ENCODE data around the gene CHRNB1.

The CHRNB1 gene
- 2.2 to 12.1 (median 4.4) reads per million in 18 experiments for total RNA-seq

DNA sequence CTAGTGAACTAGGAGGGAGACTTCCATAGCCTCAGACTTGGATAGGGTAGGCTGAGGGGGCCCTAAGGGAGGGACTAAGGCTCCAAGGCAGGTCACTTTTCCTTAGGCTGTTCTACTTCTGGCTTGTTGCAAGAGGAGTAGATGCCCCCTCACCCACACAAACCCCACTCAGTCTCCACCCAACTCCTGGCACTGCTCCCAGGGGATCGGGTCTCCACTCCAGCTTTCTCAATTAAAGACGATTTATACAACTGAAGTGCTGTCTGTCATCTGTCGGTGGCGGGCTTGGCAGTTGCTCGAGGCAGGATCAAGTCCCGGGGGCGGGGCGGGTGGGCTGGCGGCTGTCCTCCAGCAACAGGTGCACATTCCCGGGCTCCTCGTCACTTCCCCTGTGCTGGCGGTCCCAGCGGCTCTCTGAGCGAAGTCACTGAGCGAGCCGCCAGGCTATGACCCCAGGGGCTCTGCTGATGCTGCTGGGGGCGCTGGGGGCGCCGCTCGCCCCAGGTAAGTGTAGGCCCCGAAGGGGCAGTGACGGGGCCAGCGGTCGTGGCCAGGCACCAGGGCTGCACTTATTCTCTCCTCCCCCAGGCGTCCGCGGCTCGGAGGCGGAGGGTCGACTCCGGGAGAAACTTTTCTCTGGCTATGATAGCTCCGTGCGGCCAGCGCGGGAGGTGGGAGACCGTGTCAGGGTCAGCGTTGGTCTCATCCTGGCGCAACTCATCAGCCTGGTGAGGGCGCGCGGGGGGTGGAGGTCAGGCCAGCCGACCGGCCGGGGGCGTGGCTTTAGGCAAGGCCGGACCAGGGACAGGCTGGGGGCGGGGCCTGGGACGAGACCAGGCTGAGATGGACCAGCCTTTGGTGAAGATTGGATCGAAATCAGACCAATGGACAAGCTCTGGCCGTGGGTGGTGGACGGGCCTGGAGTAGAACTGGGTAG, at the start of gene CHRNB1:
CHRNB1 (plus strand) TSS at position 380 of the 937 bp plus-strand sequence; CDS start at position 447, 67 bp downstream.
- DNase-seq = peak; percentile 59 to 66

DNA sequence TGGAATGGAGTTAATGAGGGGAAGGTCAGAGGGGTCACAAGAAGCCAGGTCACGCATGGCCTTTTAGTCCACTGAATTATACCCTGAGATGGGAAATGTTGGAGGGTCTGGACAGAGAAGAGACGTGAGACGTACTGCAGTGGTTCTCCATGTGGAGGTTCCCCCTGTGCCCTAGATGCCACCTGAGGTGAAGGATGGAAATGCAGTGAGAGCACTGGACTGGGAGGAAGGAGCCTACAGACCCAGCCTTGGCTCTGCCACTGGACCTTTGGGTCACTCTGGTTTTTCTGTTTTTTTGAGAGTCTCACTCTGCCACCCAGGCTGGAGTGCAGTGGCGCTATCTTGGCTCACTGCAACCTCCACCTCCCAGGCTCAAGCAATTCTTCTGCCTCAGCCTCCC, 48.7 kb upstream of the CHRNB1 start:
- DNase-seq = no peak

- DNase-seq = no peak
Observed at GRCh38 chr17:7398612-7399011, 46.2 kb upstream of the CHRNB1 start.

- DNase-seq = no peak
Observed at GRCh38 chr17:7403043-7403726, 41.7 kb upstream of the CHRNB1 start.

DNA sequence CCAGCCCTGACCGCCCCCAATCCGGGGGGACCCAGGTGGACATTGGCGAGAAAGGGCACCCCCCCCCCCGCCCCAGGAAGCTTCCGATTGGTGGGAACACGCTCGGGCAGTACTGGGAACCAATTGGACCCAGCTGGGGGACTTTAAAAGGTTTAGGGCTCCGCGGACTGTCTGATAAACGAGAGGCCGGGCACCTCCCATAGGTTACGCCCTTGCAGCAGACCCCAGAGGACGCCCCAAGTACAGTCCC, 41.2 kb upstream of the CHRNB1 start:
- no peak for DNase-seq

DNA sequence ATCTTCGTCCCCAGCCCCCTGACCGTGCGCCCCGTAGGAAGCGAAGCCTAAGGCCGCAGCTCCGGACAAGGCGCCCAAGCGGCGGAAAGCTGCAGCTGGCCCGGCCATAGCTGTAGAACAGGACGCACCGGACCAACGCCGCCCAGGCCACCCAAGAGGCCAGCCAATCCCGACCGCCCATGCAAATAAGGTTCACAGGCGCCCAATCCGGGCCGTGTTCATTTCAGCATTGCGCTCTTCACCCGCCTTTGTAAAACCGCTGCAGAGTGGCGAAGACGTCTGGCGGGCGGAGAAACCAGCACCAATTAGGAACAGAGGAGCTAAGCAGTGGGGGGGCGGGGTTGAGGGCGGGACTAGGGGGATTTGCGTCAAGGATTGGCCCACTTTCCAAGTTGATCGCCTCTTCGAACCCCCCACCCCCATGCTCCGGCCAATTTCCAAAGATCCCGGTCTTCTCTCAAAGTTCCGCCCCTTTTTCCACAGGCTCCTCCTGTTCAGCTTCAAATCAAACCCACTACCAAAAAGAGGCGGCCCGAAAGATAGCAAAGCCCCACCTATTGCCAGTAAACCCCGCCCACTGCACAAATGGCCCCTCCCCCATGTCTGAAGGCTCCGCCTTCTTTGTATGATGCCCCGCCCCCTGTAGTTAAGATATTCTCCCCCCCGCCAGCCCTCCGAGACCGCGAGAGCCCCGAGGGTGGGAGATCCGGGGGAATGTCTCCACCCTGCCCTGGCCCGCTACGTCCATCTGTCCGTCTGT, 40.7 kb upstream of the CHRNB1 start, which contains the start of gene TMEM256:
TMEM256 (minus strand) TSS at position 121 of the 760 bp plus-strand sequence; CDS start at position 108, 13 bp downstream.
- DNase-seq = peak; percentile 99

DNA sequence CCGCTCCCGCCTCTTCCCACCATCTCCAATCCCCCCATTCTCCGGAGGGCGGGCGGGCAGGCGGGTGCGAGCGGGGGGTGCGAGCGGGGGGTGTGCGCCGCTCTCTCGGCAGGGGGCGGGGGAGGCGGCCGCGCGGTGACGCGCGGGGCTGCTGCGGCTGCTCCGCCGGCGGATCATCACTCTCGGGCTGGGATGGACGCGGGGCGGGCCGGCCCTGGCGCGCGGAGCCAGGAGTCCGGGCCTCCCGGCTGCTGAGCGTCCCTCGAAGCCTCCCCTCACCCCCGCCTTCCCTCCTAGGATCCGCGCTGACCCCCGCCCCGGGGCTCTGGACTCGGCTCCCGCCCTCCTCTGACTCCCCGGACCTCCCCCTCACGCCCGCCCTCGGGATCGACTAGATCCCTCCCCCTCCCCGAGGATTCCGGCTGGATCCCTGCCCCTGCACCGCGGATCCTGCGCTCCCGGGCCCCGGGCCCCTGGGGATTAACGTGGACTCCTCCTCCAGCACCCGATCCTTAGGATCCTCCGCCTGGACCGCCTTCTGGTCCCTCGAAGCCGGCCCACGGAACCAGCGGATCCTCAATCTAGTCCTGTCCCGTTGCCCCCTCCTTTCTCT, 40.0 kb upstream of the CHRNB1 start:
- DNase-seq = no peak

- DNase-seq = no peak
Observed at GRCh38 chr17:7405350-7406234, 39.3 kb upstream of the CHRNB1 start.

DNA sequence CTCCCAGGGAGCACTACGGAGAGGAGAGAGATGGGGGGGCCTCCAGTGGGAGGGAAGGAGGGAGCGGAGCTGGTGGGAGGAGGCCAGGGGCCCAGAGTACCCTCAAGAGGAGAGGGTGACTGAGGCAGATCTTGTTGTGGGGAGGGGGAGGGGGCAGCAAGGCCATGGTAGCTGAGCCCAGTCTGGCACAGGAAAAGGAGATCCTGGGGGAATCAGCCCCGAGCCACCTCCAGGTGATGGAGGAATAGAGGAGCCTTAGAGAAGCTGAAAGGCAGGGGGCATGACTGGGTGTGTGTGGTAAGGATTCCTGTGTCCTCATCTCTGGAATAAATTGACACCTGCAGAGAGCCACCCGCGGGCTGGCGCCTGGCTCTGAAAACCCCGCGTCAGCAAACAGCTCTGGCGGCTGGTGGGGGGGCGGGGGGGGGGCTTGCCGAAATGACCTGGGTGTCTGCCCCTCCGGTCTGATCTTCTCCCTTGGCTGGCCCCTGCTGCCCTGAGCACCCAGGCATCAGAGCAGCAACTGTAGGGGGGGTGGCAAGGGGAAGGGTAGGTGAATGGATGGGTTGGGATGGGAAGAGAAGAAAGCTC, 38.5 kb upstream of the CHRNB1 start:
- no peak for DNase-seq

DNA sequence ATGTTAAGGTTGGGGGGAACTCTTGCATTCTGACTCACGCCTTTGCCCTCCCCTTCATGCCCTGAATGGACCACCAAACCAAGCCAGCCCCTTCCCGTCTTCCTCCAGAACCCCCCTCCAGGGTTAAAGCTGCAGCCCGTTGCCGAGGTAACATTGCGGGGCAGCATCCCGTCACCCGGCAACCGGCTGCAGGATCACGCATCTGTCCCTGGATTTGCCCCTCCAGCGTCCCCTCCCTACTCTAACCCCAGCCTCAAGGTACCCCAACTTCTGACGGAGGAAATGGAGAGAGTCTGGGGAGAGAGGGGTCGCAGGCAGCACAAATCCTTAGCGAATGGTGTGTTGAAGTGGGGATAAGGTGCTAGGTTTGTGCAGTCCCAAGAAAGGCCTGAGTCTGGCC, 37.8 kb upstream of the CHRNB1 start:
- DNase-seq = no peak

DNA sequence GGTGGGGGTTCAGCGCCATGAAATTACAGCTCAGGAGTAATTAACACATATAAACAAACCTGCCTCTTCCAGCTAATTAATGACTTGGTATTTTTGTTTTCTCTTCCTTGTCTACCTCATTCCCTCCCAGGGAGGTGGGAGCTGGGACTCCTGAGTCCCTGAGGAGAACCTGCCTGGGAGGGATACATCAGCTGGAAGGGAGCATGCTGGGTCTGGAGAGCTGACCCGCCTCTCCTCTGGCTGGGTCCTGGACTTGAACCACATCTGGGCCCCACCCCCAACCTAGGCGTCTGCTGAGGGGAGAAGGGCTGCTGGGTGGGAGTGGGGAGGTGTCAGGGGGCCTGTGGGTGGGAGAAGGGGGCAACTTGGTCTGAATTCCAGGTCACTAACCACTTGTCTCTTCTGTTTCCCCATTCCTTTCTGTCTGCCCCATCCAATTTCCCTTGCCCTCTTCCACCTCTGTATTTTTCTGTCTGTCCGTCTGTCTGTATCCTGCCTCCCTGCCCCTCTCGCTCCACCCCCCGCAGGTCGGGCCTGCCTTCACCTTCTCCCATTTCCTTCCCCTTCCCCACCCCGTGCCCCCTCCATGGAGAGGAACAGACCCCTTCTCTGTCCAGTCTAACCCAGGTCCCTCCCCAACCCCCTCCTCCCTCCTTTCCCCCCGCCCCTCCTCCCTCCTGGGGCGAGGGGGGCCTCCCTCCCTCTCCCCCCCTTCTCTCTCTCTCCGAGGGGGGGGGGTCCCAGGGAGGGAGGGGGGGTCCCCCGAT, 37.2 kb upstream of the CHRNB1 start, which contains the start of gene NLGN2:
NLGN2 (plus strand) TSS at position 361 of the 767 bp plus-strand sequence. CDS start 411 bp downstream, outside the sequence.
- DNase-seq = no peak

DNA sequence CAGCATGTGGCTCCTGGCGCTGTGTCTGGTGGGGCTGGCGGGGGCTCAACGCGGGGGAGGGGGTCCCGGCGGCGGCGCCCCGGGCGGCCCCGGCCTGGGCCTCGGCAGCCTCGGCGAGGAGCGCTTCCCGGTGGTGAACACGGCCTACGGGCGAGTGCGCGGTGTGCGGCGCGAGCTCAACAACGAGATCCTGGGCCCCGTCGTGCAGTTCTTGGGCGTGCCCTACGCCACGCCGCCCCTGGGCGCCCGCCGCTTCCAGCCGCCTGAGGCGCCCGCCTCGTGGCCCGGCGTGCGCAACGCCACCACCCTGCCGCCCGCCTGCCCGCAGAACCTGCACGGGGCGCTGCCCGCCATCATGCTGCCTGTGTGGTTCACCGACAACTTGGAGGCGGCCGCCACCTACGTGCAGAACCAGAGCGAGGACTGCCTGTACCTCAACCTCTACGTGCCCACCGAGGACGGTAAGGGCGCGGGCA, 36.6 kb upstream of the CHRNB1 start:
- DNase-seq = peak in 1 of 2 donors; percentile 13

DNA sequence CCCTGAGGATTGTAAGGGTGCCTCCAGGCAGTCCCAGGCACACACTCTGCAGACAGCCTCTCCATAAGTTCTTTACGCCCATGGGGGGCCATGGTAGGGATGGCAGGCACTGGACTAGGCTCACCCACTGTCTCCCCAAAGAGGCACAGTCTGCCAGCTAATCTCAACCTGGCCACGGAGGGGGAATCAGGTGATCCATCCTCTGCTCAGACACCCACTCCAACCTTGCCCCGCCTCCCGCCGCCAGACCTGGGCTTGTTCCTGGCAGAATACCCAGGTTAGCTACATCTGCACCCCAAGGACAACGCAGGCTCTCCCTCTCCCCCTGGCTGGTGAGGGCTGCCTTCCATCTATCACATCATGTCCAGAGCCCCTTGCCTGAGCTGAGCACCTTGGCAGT, 36.0 kb upstream of the CHRNB1 start:
- DNase-seq = no peak

- no peak for DNase-seq
Observed at GRCh38 chr17:7409716-7410115, 35.1 kb upstream of the CHRNB1 start.

DNA sequence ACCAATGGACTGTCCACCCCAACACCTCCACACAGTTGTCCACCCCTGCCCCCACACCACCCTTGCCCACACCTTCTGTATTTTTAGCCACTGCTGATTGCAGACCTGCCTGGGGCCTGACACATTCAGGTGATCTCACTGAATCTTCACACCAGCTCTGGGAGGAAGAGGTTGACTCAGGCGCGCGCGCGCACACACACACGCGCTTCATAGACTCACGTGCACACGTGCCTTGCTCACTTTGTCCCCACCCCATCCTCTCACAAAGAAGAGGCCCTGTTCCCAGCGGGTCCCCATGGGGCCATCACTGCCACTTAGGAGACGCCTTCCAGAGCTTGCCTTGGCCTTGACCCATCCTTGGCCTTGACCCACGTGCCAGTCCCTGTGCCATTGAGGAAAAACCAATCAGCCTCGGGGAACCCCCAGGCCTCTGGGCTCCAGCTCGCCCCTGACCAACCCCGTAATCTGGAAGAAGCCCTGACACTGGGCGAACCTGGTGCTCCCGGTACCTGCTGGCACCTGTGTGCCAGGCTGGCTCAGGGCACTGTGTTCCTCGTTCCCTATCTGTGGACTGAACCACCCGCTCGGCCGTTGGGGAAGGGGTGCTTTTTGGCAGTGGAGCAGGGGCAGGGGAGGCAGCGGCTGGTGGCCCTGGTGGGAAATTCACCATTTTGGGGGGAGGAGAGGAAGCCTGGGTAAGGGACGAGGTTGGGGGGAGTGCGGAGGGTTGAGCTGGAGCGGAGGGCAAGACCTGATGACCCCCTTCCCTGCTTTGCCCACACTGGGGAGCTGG, 34.0 kb upstream of the CHRNB1 start:
- no peak for DNase-seq

DNA sequence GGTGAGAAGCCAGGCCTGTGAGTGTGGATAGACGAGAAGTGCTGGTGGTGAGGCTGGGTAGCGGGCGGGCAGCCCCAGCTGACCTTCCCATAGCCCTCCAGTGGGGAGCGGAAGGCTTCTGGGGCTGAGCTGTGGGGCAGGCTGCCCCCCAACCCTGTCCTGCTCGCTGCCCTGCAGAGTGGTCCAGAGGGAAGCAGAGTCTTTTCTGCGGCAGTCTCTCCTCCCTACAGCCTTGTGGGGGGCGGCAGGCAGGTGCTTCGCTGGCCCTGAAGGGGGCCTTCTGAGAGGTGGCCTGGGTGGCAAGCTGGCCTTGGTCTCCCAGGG, 33.5 kb upstream of the CHRNB1 start:
- no peak for DNase-seq

DNA sequence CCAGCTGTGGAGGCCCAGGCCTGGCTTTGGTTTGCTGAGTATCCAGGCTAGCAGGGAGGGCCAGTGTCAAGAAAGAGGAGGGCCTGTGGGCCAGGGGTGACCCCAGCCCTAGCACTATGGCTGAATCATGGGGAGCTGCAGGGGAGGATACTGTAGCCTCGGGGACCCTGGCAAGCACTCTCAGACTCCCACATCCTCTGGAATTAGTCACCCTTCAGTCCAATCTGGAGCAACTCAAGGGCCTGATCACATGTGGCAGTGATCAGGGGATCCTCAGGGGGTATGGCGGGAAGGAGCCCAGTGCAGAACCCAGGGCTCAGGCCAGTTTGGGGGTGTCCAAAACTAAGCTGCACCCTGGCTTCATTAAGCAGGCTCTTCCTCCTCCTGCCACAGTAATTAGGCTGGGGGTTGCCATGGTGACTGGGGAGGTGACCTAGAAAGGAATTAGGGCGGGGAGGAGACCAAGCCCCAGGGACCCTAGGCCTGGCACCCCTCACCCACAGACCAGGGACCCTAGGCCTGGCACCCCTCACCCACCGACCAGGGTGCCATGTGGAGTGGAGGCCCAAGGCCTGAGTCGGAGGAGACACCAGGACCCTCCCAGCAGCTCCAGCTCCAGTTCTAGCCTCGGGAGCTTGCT, 31.4 kb upstream of the CHRNB1 start:
- no peak for DNase-seq

GRCh38 chr17:7414837-7415236, 30.0 kb upstream of the CHRNB1 start:
- DNase-seq = no peak

DNA sequence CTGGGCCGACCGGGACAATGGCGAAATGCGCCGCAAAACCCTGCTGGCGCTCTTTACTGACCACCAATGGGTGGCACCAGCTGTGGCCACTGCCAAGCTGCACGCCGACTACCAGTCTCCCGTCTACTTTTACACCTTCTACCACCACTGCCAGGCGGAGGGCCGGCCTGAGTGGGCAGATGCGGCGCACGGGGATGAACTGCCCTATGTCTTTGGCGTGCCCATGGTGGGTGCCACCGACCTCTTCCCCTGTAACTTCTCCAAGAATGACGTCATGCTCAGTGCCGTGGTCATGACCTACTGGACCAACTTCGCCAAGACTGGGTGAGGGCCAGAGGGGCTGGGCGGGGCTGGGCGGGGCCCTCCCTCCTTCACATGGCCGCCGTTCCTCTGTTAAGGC, 29.1 kb upstream of the CHRNB1 start:
- DNase-seq = no peak
